Gastroesophageal sphincter (tissue), 3 donors: ENCODE results near the gene SLFN14.

Experiments
- CTCF ChIP-seq, 4 experiments: fragments of 200-600 bp in 2 of 4; fragments of 450-650 bp in 2 of 4; sonication (generic) in 1 of 4; IDR thresholded peaks; one replicate each; pipeline ENCODE4 v1.5.1; 2017 to 2019; ENCODE audit warnings: antibody characterized with exemption in 4 of 4, mild to moderate bottlenecking in 2 of 4, moderate library complexity in 2 of 4
- POLR2A ChIP-seq, 2 donors: fragments of 450-650 bp; IDR thresholded peaks; one replicate each; pipeline ENCODE4 v1.6.1; 2017; ENCODE audit warnings: antibody characterized with exemption in 2 of 2, mild to moderate bottlenecking in 2 of 2, moderate library complexity in 1 of 2
- POLR2AphosphoS5 ChIP-seq: sonication (generic); formaldehyde crosslinking; IDR thresholded peaks from one replicate; pipeline ENCODE4 v1.6.1; 2017; ENCODE audit warnings: antibody characterized with exemption

GRCh38 chr17:35559495-35560210 lies 966 bp downstream of the SLFN14 start:
- TF ChIP-seq CTCF (IDR thresholded peaks at IDR 0.05) (no peak), POLR2AphosphoS5 (no peak), POLR2A (IDR thresholded peaks at IDR 0.05) (no peak)
